ENCODE data around the gene SSRP1.

GRCh38 chr11:57332694-57333440 is 2.8 kb downstream of the SSRP1 start:
- TF ChIP-seq STAT5A (IDR thresholded peaks at IDR 0.05; ENCODE audit: borderline replicate concordance, low read length) (no peak), TARDBP (IDR thresholded peaks at IDR 0.05) (no peak), CTCF (IDR thresholded peaks at IDR 0.05 in 2 of 3, conservative IDR thresholded peaks at IDR 0.05 in 1 of 3; ENCODE audit: insufficient read depth in 2 of 3, low read depth in 1 of 3, low read length in 3 of 3) (no peak), CEBPZ (IDR thresholded peaks at IDR 0.05; ENCODE audit: borderline replicate concordance, low read depth, low read length) (no peak), ZSCAN29 (IDR thresholded peaks at IDR 0.05) (no peak), POLR2A (conservative IDR thresholded peaks at IDR 0.05) (no peak), MYC (IDR thresholded peaks at IDR 0.05; ENCODE audit: low read depth, low read length) (no peak), MYC (CRISPR knock-in tag; IDR thresholded peaks at IDR 0.05; ENCODE audit: borderline replicate concordance, low read depth) (no peak), FIP1L1 (IDR thresholded peaks at IDR 0.05; ENCODE audit: low read depth, low read length, poor library complexity, severe bottlenecking) (no peak), ZBTB11 (CRISPR knock-in tag; IDR thresholded peaks at IDR 0.05) (no peak), GABPB1 (CRISPR knock-in tag; IDR thresholded peaks at IDR 0.05) (no peak), NFE2 (IDR thresholded peaks at IDR 0.05; ENCODE audit: low read depth) (no peak), SP1 (CRISPR knock-in tag; IDR thresholded peaks at IDR 0.05) (no peak), ZFX (CRISPR knock-in tag; IDR thresholded peaks at IDR 0.05) (no peak)

Data from K562 (cell line).